KBM-7 (cell line): ENCODE measurements around the gene SLC47A1.

Experiments
- DNase-seq: peaks from one replicate; pipeline ENCODE4 v3.0.0-alpha.2; 2015
- in situ Hi-C: fragments of 300-500 bp; cut with MboI; formaldehyde crosslinking; loops from 2 replicates; pipeline ENCODE4 v1.14.3; 2020; ENCODE audit warnings: low sequenced_read_pairs, low pct_unique_long_range_greater_than_20kb, mixed read lengths

The SLC47A1 gene

DNA sequence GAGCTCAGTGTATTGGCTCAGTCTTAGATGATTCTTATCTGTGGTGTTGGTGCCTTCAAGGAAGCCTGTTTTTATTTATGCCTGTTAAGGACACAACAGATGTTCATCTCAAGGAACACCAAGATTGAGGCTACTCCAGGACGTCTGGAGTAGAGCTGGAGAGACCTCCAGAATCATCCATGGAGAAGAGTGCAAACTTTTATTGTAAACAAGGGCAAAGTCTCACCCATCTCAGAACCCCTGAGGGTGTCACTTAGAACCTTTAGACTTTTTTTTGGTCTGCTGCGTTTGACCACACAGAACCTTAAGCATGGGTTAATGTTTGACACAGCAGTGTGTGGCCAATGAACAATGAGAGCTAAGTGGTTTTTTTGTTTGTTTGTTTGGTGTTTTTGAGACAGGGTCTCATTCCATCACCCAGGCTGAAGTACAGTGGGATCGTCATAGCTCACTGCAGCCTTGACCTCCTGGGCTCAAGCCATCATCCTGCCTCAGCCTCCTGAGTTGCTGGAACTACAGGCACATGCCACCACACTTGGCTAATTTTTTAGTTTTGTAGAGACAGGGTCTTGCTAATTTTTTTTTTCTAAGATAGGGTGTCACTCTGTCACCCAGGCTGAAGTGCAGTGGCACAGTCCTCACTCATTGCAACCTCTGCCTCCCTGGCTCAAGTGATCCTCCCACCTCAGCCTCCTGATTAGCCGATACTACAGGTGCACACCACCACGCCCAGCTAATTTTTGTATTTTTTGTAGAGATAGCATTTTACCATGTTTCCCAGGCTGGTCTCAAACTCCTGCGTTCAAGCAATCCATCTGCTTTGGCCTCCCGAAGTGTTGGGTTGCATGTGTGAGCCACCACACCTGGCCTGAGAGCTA is 16.3 kb downstream of the SLC47A1 start:
- in situ Hi-C loops = no loop called here
- DNase-seq = no peak

DNA sequence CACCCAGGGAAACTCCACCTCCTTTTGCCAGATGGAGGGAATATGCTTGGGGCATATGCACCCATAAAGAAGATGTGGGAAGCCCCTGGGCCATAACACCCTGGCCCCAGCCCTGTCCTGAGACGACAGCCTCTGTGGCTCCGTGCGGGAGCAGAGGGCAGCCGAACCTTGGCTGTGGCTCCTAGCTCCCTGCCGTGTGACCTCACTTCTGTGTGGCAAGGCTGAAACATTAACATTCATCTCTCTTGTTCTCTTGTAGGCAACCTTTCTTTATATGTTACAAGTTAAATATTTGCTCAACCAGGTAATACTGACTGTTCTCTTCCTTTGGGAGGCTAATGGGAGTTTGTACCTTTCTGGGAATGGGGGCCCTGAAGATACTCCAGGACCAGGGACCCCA is 17.5 kb downstream of the SLC47A1 start:
- no peak for DNase-seq
- in situ Hi-C loops = no loop called here

DNA sequence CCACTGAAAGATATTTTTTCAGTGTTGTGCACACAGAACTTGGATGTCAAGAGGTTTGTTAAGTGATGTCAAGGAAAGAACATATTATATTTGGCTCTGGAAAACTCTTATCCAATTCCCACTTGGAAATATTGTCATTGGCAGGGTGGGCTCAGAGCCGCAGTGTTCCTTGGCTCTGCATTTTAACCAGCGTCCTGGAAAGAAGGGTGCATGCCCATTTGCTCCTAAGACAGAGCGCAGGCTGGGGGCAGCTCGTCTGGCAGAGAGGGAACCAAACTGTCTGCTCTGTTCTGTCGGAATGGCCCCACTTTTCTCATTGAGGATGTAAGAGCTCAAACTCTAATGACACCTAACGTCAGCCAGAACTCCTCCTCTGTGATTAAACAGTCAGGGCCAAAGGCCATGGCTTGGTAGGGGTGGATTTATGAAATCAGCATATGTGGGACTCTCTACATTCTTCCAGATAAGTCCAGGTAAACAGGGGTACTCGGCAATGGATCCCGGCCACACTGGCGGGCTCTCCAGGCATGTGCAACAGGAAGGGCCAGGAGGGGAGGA is 18.0 kb downstream of the SLC47A1 start:
- no peak for DNase-seq
- in situ Hi-C loops = no loop called here

DNA sequence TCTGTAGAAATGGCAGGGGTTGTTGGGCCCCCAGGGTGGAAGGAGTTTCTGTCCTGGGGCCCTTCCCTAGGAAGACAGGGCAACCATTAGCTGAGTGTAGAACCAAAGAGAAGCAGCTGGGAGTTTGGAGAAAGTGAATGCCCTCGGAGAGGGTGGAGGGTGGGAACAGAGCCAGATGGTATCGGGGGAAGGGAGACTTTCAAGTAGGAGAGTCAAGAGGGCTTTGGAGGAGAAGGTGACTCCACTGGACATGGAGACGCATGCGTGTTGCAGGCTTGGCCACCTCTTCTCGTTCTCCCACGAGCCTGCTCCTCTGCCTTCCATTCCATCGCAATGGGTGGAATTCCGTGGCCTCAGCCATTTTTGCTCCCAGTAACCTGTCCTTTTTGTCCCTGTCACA is 19.4 kb downstream of the SLC47A1 start:
- no peak for DNase-seq
- in situ Hi-C loops = no loop called here

DNA sequence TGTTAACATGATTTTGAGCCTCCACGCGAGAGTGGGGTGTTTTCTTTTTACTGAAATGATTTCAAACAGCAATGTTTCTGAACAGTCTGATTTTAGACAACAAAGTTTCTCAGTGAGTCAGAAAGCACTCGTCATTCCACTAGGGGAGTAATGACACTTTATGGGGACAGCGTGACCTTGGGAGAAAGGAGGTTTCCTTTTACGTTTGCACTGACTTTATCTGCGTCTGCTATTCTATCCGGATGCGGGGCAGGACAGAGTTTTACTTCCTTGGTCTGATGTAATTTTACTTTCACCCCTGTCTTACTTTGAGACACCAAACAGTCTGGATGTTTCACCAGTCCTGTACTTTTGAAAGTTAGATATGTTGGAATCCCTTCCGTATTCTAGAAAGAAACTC is 20.7 kb downstream of the SLC47A1 start:
- in situ Hi-C loops = no loop called here
- no peak for DNase-seq

DNA sequence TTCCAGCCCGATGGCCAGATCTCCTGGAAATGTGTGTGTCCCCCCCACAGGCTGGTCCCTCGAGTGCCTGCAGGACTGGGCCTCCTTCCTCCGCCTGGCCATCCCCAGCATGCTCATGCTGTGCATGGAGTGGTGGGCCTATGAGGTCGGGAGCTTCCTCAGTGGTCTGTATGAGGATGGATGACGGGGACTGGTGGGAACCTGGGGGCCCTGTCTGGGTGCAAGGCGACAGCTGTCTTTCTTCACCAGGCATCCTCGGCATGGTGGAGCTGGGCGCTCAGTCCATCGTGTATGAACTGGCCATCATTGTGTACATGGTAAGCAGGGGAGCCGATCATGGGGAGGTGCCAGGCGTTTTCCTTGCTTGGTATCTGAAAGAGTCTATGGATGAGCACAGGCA is 22.1 kb downstream of the SLC47A1 start:
- in situ Hi-C loops = no loop called here
- no peak for DNase-seq

DNA sequence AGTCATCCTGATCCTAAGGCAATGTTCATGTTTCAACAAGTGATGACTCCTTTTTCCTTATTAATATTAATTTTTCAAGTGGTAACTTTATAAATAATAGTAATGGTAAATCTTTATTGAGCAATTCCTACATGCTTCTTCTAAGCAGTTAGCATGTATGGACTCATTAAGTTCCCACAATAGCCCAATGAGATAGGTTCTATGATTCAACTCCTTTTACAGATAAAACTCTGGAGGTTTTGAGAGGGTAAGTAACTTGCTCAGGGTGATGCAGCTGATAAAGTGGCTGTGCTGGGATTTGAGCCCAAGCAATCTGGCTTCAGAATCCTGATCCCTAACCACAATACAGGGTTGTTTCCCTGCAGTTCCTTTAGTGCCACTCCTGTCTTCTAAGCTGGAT is 25.3 kb downstream of the SLC47A1 start:
- no peak for DNase-seq
- in situ Hi-C loops = no loop called here

DNA sequence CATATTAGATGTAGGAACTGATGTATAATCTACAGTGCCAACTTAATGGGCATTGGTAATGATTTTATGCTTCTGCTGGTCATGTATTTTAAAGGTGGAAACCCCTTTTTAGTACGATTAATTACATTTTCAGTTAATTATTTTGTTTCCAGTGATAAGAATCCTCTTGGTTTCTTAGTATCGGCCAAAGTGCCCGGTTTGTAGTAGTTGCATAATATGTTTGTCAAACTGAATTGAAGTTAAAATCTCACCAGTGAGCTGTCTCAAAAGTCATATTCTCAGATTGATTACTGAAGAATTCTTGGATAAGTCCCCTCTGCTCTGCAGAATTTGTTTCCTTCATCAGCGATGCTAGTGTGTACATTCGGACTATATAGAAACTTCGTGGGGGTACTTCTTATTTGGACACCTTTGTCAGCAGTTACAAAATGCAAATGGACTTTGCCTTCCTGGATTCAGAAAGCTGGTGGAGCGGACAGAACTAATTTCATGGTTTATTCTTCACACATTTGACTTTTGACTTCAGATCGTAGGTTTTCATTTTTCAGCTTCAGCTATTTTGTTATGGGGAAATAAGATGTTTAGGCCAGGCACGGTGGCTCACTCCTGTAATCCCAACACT is 28.2 kb downstream of the SLC47A1 start:
- DNase-seq = no peak
- in situ Hi-C loops = no loop called here

DNA sequence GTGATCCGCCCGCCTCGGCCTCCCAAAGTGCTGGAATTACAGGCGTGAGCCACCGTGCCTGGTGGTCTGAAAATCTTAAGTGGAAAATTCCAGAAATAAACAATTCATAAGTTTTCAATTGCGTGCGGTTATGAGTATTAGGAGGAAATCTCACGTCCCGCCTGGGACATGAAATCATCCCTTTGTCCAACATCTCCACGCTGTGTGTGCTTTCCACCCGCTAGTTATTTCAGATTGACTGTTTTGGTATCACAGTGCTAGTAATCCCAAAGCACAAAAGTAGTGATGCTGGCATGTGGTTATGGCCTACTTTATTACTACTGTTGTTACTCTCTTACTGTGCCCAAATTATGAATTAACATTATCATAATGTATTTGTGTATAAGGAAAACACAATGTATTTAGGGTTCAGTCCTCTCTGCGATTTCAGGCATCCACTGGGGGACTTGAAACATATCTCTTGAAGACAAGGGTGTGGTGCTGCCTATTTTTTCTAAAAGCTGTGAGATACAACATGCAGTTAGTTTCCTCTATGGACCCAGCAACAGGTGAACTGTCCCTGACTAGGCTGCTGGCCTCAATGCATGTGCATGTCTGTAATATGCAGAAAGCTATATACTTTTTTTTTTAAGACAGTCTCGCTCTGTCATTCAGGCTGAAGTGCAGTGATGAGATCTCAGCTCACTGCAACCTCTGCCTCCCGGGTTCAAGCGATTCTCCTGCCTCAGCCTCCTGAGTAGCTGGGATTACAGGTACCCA is 32.3 kb downstream of the SLC47A1 start:
- in situ Hi-C loops = no loop called here
- no peak for DNase-seq

DNA sequence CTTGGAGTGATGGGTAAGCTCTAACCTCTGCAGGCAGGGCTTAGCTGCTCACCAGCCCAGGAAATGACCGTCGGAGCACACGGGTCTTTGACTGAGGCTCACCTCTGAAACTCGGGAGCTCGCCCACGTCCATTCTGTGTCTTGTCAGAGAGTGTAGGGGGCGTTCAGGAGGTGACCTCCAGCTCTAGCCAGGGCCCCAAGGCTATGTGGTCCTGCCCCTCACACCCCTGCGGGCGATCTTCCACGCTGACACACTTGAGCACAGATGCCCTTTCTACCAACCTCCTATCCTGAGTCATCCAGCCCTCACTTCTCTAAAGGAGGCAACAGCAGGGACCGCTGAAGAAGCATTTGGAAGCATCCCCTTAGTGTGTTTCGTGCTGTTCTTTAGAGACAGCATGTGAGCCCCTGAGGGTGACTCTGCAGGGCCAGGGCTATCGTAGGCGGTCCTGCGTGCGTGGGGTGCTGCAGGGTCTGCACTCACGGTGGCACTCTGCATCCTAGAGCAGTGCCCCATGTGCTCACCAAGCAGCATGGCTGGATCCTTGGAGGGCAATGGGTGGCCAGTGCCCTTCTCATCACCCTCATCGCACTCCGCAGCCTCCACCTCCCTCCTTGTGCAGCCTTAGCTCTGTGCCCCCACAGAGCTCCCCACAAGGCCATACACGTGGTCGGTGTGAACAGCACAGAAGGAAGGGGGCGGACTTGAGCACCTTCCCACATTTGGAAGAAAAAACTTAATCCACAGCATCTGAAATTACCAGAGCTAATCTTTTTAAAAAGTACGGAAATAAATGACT is 33.8 kb downstream of the SLC47A1 start:
- in situ Hi-C loops = no loop called here
- DNase-seq = no peak

DNA sequence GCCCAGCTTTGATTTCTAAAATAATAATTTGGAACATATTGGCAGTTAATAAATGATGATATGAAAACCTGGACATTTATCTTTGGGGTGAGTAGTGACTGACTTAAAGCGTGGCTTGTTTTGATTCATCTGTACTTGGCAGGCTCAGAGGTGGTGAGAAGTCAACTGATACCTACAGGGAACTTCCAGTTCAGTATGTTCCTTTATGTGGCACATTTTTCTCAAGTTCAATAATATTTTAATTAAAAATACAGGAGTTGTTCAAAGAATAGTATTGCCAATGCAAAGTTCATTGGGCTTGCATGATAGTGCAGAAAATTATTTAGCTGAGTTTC is 34.3 kb downstream of the SLC47A1 start:
- in situ Hi-C loops = no loop called here
- no peak for DNase-seq

DNA sequence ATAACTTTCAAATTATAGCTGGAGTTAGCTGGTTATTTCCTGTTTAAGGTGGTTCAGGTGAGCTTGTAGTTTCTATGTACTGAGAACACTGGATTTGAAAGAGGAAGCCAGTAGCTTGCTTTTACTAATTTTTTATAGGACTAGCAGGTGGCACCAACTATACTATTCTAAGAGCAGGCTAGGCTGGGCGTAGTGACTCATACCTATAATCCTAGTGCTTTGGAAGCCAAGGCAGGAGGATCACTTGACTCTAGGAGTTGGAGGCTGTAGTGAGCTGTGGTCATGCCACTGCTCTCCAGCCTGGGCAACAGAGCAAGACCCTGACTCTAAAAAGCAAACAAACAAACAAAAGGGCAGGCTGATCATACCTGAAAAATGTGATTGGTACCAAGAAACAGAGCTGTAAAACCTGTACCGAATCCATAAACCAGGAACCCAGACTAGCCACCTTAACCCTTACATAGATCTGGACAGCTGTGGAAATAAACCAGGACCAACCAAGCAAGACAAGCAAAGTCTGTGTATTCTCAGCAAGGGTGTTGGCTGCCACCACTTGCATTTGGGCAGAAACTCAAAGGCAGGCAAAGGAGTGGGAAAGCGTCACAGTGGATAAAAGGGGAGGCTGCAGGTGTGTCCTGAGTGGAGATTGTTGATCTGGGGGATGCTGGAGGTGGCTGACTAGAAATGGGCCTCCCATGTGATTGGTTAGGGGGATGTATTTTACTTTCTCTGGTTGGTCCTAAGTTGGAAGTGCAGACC is 36.3 kb downstream of the SLC47A1 start:
- in situ Hi-C loops = no loop called here
- no peak for DNase-seq

DNA sequence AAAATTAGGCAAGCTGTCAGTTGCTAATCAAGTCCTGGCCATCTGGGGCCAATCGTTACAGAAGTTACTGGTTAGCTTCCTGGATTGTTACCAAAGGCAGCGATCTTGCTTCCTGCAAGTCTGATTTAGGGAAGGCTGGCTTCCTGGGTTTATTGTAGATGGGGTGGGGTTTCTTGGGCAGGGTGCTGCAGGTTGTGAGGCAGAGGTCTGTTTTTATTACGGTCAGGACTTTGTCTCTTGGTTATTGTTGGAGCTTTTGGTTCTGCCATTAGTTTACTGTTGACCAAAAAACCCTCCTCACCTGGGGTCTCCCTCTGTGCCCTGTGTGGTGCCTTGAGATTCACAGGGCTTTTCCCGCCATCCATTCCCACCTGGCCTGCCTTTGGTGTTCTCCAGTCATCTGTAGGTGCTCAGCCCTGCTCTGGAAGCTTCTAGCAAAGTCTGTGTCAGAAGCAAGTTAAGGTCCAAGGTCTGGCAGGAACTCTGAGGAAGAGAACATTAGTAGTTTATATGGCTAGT is 36.9 kb downstream of the SLC47A1 start:
- in situ Hi-C loops = no loop called here
- no peak for DNase-seq

DNA sequence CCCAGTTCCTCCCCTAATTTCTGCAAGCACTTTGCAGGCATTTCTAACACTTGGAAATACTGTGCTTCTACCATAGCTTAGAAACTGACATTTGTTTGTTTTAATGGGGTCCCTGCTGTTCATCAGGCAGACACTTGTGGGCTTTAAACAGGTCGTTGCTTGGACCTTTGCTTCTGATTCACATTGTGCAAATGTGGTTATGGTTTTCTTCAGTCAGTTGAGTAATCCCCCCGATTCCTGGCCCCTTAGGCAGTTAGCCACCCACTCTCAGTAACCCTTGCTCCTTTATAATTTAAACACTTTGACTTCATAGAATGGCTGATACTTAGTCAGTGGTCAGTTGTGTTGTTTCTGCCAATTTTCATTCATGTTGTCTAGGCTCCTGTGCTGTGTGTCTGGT is 39.4 kb downstream of the SLC47A1 start:
- DNase-seq = no peak
- in situ Hi-C loops = no loop called here

DNA sequence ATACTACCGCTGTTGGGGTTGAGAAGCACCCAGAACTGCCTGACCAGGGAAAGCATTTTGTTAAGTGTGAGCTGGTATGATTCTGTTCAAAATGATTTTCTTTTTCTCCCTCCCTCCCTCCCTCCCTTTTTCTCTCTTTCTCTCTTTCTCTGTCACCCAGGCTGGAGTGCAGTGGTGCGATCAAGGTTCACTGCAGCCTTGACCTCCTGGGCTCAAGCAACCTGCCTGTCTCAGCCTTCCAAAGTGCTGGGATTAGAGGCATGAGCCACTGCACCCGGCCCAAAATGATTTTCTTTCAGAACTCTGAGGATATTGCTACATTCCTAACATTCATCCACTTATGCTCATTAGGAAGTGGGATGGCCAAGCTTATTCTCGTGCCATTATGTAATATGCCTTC is 41.3 kb downstream of the SLC47A1 start:
- no peak for DNase-seq
- in situ Hi-C loops = no loop called here

DNA sequence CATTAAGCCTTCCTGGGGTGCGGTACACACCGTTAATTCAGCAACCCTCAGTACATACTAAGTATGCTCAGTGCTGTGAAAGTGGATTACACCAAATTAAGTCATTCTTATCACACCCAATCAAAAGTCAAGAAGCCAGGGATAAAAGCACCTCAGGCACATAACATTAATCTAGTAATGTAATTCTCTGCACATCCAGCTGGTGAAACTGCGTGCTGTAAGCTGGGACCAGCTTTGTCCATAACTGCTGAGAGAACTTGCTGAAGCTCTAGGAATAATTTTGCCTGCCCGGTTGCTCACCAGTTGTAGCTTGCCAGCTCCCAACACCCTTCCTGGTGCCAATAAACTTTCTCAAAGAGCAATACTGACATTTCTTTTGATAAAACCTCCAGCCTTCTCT is 44.9 kb downstream of the SLC47A1 start:
- in situ Hi-C loops = no loop called here
- DNase-seq = no peak

DNA sequence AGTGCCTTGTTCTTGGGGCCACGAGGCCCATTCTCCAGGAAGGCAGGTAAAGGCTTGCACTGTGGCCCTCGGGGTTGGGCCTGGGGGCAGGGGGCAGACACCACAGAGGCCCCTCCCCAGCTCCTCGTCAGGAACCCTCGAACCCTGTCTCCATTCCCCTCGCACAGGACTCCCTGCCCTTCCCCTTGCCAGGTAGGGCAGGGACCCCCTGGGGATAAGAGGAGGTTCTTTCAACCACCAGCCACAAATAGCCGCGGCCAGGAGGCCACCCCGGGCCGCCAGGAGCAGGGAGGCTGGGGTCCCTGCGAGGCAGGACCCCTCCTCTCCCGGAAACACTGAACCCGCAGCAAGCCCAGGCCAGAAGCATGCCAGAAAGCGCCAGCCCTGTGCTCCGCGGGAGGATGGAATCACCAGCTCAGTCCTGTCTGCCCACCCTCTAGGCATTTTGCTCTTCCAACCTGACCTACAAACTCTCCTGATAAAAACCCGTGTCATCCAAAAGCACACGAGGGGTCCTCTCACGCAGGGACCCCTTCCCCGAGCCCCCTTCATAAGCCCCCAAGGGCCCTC is 45.6 kb downstream of the SLC47A1 start:
- no peak for DNase-seq
- in situ Hi-C loops = no loop called here
